Heart left ventricle (tissue), 13 donors: ENCODE measurements around the gene MYO1A.

Source experiments
- CTCF ChIP-seq, 12 donors: fragments of 200-600 bp; sonication (generic) in 4 of 12; IDR thresholded peaks; one replicate each; pipeline versions ENCODE4 v1.5.0 to v1.8.0; 2018 to 2022; ENCODE audit warnings: antibody characterized with exemption in 12 of 12, mild to moderate bottlenecking in 5 of 12
- POLR2A ChIP-seq, 2 donors: fragments of 450-650 bp; IDR thresholded peaks; one replicate each; pipeline ENCODE4 v1.6.1; 2017; ENCODE audit warnings: antibody characterized with exemption in 2 of 2, mild to moderate bottlenecking in 2 of 2, moderate library complexity in 2 of 2
- donor health status: ischemic (EF 13 %, LVEDD 7.1; RV severe dilation, severe dysfunction).
- donor health status: DM: no; HTN: yes; CAD: no.
- donor health status: DM: no; HTN: no; CAD: no.
- donor health status: ischemic (EF 25% LVEDD 6.9; RV normal size, moderate dysfunction).
- donor health status: ischemic (EF 25% LVEDD 5.7; RV mildly dilated, moderate dysfunction).
- donor health status: ischemic (EF 35%, LVEDD 5.7; RV mildly dilated, moderate dysfunction).
- donor health status: nonischemic (EF 11% LVEDD 7.7; RV severe dilation, severe dysfunction).
- donor health status: DM: yes; HTN: yes; CAD: no.
- donor health status: PGD.
- donor health status: ischemic (EF 29% LVEDD 5.4; RV normal size, mild dysfunction).
- donor health status: nonischemic (EF 23%, LVEDD 6.1; RV moderate dilation, normal function).

- TF ChIP-seq CTCF (IDR thresholded peaks at IDR 0.05) = no peak
- TF ChIP-seq POLR2A (IDR thresholded peaks at IDR 0.05) = no peak
These were observed 54.6 kb downstream of the MYO1A start for GRCh38 chr12:56995201-56995929.
